Measurements from ENCODE around the gene ZDHHC14. TPM values are rescaled to one million over a fixed set of nuclear protein-coding genes. Genes with fewer than 3 reads are reported as not detected.
A peak's percentile ranks its signal among the peaks of the same experiment; 100 is the strongest.

ZDHHC14 gene
- total and polyA plus RNA-seq, 12 donors, result 7.7 to 31.2 (median 15.2) TPM

DNA sequence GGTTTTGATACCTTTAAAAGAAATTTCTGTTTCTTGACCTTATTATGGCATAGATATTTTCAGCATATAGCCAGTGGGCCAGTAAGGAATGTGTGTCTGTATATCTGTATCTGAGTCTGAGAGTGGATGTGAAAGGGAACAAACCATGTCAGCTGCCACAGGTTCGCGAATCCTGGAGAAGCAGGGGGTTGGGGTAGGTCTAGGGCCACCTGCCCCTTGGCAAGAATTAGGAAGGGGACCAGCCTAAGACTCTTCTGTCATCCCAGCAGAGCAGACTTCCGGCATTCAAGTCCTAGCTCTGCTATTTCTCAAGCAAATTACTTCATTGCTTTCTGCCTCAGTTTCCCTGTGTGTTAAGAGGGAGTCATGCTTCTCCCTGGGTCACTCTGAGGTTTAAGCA, 261.7 kb downstream of the ZDHHC14 start:
- Histone ChIP-seq H3K36me3 (peaks cover 0 to 13% (median 0%) of the 10 kb centered on the region in 9 donors), H3K9me3 (no peaks in the 10 kb centered on the region), H3K27me3 (no peaks in the 10 kb centered on the region), H3K4me3 (no peak overlapping the region), H3K4me1 (peaks cover 0 to 5% (median 0%) of the 10 kb centered on the region in 9 donors), H3K27ac (no peak overlapping the region)
- TF ChIP-seq, protein P1, sequence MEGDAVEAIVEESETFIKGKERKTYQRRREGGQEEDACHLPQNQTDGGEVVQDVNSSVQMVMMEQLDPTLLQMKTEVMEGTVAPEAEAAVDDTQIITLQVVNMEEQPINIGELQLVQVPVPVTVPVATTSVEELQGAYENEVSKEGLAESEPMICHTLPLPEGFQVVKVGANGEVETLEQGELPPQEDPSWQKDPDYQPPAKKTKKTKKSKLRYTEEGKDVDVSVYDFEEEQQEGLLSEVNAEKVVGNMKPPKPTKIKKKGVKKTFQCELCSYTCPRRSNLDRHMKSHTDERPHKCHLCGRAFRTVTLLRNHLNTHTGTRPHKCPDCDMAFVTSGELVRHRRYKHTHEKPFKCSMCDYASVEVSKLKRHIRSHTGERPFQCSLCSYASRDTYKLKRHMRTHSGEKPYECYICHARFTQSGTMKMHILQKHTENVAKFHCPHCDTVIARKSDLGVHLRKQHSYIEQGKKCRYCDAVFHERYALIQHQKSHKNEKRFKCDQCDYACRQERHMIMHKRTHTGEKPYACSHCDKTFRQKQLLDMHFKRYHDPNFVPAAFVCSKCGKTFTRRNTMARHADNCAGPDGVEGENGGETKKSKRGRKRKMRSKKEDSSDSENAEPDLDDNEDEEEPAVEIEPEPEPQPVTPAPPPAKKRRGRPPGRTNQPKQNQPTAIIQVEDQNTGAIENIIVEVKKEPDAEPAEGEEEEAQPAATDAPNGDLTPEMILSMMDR (IDR thresholded peaks at IDR 0.05), result no peak
- intact Hi-C loops (cut with DNase I), result loop anchor here in 1 of 10 donors (5.0 kb wide), 1 partner anchor 430 kb away; no protein-coding TSS in a partner anchor
- DNase-seq (no peak), ATAC-seq (no peak)
- WGBS, 2 donors, result 97 to 98% methylated on average over 3 of the region's 3 CpGs

DNA sequence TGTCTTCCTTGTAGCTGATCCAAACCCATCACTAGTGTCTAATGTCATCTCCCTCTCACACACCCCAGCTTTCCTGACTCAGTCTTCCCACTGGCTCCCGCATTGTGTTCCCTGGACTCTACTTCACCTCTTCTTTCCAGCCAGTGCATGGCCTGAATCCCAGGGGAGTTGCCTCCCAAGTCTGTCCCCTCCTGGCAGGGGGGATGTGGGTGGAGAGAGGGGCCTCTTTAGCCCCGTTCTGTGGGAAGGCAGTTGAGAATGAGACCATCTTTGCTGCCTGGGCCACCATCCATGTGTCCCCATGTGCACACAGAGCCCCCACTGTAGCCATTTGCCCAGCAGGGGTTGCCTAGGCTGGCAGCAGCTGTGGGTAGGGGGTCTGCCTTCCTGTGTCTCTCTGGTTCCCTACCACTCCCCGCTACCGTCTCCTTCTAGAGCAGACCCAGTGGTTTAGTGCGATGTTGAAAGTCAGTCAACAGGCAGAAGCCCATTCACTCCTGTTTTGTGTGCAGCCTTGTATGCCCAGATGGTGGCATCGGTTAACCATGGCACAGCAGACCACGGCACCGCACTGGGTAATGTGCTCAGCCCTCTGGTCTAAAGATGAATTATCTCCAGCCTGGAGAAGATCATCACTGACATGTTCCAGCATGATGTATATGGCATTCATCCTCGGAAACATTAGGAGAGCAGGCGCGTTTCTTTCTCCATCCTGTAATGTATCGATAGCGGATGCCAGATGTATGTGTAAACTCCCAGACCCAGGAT, 263.2 kb downstream of the ZDHHC14 start:
- no peak for DNase-seq
- peak in 1 of 8 donors; percentile 18 for ATAC-seq

DNA sequence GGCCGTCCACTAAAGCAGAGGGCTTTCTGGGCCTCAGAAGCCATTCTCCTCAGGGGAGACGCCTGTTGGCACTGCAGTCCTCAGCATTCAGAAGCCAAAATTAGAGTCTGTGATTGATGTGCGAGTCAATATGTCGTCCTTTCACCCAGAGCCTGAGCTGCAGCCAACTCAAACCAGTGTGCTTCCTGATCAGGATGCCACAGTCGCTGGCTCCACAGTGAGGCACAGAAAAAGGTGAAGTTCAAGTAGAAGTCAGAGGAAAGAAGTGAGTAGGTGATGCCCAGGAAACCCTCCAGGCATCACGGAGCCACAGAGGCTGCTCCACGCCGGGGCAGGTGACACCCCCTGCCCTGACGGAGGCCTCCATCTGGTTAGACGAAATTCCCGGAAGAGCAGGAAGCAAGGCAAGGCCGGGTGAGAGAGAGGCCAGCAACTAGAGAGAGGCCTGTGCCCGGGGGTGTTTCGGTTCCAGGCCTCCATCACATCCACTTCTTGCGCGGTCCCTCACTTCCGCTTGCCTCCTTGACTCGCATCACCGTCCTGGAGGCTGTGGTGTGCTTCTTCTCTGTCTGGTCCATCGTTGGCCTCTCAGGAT, 264.3 kb downstream of the ZDHHC14 start:
- DNase-seq, result no peak
- Histone ChIP-seq H3K36me3 (peaks cover 0 to 16% (median 0%) of the 10 kb centered on the region in 9 donors), H3K27ac (peak overlapping the region in 2 of 10 donors; percentile 8 to 10), H3K9me3 (no peaks in the 10 kb centered on the region), H3K4me1 (peaks cover 0 to 14% (median 8%) of the 10 kb centered on the region in 9 donors), H3K4me3 (no peak overlapping the region), H3K27me3 (no peaks in the 10 kb centered on the region)
- peak in 1 of 8 donors; percentile 57 for ATAC-seq
- TF ChIP-seq, protein P1 (IDR thresholded peaks at IDR 0.05), result no peak
- 88 to 89% methylated on average over 20 of the region's 20 CpGs for WGBS, 2 donors
- intact Hi-C loops (cut with DNase I), result no loop called here

More for the DNA sequence above, 263.2 kb downstream of the ZDHHC14 start:
- Histone ChIP-seq H3K36me3 (peaks cover 0 to 16% (median 0%) of the 10 kb centered on the region in 9 donors), H3K4me3 (no peak overlapping the region), H3K9me3 (no peaks in the 10 kb centered on the region), H3K4me1 (peaks cover 0 to 5% (median 0%) of the 10 kb centered on the region in 9 donors), H3K27ac (no peak overlapping the region), H3K27me3 (no peaks in the 10 kb centered on the region)
- 91 to 93% methylated on average over 13 of the region's 13 CpGs for WGBS, 2 donors
- intact Hi-C loops (cut with DNase I), result loop anchor here in 1 of 10 donors (5.0 kb wide), 1 partner anchor 428 kb away; no protein-coding TSS in a partner anchor
- TF ChIP-seq, protein P1 (IDR thresholded peaks at IDR 0.05), result peak in 6 of 9 donors; percentile 15 to 32 (median 24)

DNA sequence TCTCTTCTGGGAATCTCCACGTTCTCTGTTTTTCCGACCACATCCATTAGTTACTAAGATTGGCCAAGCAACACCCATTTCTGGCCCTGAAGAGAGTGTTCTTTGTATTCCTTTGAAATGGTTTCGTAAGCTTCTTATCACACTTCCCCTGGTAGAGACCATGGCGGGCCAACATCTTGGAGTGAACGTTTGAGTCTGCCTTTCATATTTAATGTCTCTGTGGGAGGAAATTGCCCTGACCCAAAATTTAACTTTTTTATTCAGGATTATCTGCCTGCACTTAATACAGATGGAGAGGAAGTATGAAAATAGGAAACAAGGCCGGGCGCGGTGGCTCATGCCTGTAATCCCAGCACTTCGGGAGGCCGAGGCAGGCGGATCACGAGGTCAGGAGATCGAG, 265.0 kb downstream of the ZDHHC14 start:
- peaks cover 0 to 16% (median 0%) of the 10 kb centered on the region in 9 donors for H3K36me3 ChIP-seq
- no peaks in the 10 kb centered on the region for H3K27me3 ChIP-seq
- WGBS, 2 donors, result 80 to 83% methylated on average over 13 of the region's 13 CpGs
- no peak overlapping the region for H3K27ac ChIP-seq
- H3K9me3 ChIP-seq, result no peaks in the 10 kb centered on the region
- no peak overlapping the region for H3K4me3 ChIP-seq
- TF ChIP-seq, protein P1 (IDR thresholded peaks at IDR 0.05), result no peak
- intact Hi-C loops (cut with DNase I), result no loop called here
- ATAC-seq (no peak), DNase-seq (no peak)
- H3K4me1 ChIP-seq, result peaks cover 0 to 20% (median 10%) of the 10 kb centered on the region in 9 donors

Measured in heart right ventricle (tissue), 16 donors.